GM13976 (cell line): ENCODE results near the gene PSMG3.

Experiments
- DNase-seq: peaks from one replicate; pipeline ENCODE4 v3.0.0; 2012; ENCODE audit warnings: low spot score
- in situ Hi-C: fragments of 300-500 bp; cut with MboI; formaldehyde crosslinking; loops from one replicate; pipeline ENCODE4 v1.12.0; 2022; ENCODE audit warnings: low sequenced_read_pairs, mixed read lengths, inconsistent platforms; ENCODE audit not compliant: unreplicated experiment
- TF ChIP-seq, protein P1 (sequence below): IDR thresholded peaks from 2 replicates; pipeline ENCODE4 v1.5.1; 2012; ENCODE audit warnings: borderline replicate concordance, mild to moderate bottlenecking; ENCODE audit not compliant: insufficient read depth; ENCODE audit errors: extremely low read depth, missing control alignments, control extremely low read depth

Gene PSMG3

GRCh38 chr7:1580422-1581030, 10.7 kb upstream of the PSMG3 start:
- in situ Hi-C loops = loop anchor here (25.0 kb wide), 1 partner anchor 757 kb away; no protein-coding TSS in a partner anchor
- no peak for DNase-seq
- TF ChIP-seq, protein P1, sequence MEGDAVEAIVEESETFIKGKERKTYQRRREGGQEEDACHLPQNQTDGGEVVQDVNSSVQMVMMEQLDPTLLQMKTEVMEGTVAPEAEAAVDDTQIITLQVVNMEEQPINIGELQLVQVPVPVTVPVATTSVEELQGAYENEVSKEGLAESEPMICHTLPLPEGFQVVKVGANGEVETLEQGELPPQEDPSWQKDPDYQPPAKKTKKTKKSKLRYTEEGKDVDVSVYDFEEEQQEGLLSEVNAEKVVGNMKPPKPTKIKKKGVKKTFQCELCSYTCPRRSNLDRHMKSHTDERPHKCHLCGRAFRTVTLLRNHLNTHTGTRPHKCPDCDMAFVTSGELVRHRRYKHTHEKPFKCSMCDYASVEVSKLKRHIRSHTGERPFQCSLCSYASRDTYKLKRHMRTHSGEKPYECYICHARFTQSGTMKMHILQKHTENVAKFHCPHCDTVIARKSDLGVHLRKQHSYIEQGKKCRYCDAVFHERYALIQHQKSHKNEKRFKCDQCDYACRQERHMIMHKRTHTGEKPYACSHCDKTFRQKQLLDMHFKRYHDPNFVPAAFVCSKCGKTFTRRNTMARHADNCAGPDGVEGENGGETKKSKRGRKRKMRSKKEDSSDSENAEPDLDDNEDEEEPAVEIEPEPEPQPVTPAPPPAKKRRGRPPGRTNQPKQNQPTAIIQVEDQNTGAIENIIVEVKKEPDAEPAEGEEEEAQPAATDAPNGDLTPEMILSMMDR = no peak

GRCh38 chr7:1579481-1580421, 9.9 kb upstream of the PSMG3 start:
- in situ Hi-C loops = loop anchor here (25.0 kb wide), 1 partner anchor 758 kb away; no protein-coding TSS in a partner anchor
- peak; percentile 86 for DNase-seq
- TF ChIP-seq, protein P1 = peak; percentile 92

- TF ChIP-seq, protein P1 = no peak
- no peak for DNase-seq
- in situ Hi-C loops = loop anchor here (25.0 kb wide), 1 partner anchor 759 kb away; no protein-coding TSS in a partner anchor
Observed at GRCh38 chr7:1578513-1578912, 8.7 kb upstream of the PSMG3 start.

DNA sequence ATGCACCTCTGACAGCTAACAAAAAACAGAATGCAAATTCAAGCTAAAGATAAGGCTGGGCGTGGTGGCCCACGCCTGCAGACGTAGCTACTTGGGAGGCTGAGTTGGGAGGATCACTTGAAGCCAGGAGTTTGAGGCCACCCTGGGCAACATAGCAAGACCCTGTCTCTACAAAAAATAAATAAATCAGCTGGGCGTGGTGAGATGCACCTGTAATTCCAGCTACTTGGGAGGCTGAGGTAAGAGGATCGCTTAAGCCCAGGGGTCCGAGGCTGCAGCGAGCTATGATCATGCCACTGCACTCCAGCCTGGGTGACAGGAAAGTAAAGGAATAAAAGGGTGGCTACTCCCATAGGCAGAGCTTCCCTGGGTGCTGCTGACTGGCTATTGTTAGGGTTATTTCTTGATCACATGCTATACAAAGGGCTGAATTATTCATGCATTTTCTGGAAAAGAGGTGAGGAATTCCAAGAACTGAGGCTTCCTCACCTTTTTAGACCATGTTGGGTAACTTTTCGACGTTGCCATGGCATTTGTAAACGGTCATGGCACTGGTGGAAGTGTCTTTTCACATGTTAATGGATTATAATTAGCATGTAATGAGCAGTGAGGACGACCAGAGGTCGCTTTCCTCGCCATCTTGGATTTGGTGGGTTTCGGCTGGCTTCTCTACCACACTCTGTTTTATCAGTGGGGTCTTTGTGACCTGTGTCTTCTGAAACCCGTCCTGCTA, 6.9 kb upstream of the PSMG3 start:
- DNase-seq = no peak
- TF ChIP-seq, protein P1 = no peak
- in situ Hi-C loops = loop anchor here (25.0 kb wide), 1 partner anchor 761 kb away; no protein-coding TSS in a partner anchor

- DNase-seq = no peak
- in situ Hi-C loops = loop anchor here (25.0 kb wide), 1 partner anchor 761 kb away; no protein-coding TSS in a partner anchor
- TF ChIP-seq, protein P1 = no peak
Observed at GRCh38 chr7:1575809-1576208, 6.0 kb upstream of the PSMG3 start.
